Stimulated activated naive B cell treated with anti-CD40 and anti-IgM and Interleukin-4, amounts not matched to agents 10 μg/mL and 1 μg/mL and 100 μg/mL, for 72 hours (primary cell): Measurements from ENCODE around the gene GSX2.
"Not testable (repeated sequence)": the region's sequence is repeated elsewhere in the genome, so short reads cannot be mapped to it uniquely, and the experiment has no call there.

ENCODE experiments used
- ATAC-seq, 2 donors: fragments of 150-1000 bp; cut with Tn5 transposase; replicated peaks; 2 replicates each; pipeline ENCODE4 v1.10.0; 2021; ENCODE audit warnings: moderate library complexity in 1 of 2
- DNase-seq: peaks from one replicate; pipeline ENCODE4 v3.0.0; 2021
- H3K27ac Mint-ChIP-seq: one replicate; pipeline ENCODE4 v1.8.0; 2022; ENCODE audit warnings: mild to moderate bottlenecking, mixed read lengths
- H3K27me3 Mint-ChIP-seq, 2 donors: one replicate each; pipeline ENCODE4 v1.8.0; 2022; ENCODE audit warnings: mixed read lengths in 2 of 2
- H3K36me3 Mint-ChIP-seq, 2 donors: one replicate each; pipeline ENCODE4 v1.8.0; 2022; ENCODE audit warnings: mixed read lengths in 2 of 2, mild to moderate bottlenecking in 1 of 2
- H3K4me1 Mint-ChIP-seq, 2 donors: one replicate each; pipeline ENCODE4 v1.8.0; 2022; ENCODE audit warnings: mixed read lengths in 2 of 2, mild to moderate bottlenecking in 1 of 2
- H3K4me3 Mint-ChIP-seq, 2 donors: one replicate each; pipeline ENCODE4 v1.8.0; 2022; ENCODE audit warnings: mild to moderate bottlenecking in 2 of 2, mixed read lengths in 2 of 2, moderate library complexity in 1 of 2
- H3K9me3 Mint-ChIP-seq, 2 donors: one replicate each; pipeline ENCODE4 v1.8.0; 2022; ENCODE audit warnings: mixed read lengths in 2 of 2, mild to moderate bottlenecking in 1 of 2

Gene GSX2

DNA sequence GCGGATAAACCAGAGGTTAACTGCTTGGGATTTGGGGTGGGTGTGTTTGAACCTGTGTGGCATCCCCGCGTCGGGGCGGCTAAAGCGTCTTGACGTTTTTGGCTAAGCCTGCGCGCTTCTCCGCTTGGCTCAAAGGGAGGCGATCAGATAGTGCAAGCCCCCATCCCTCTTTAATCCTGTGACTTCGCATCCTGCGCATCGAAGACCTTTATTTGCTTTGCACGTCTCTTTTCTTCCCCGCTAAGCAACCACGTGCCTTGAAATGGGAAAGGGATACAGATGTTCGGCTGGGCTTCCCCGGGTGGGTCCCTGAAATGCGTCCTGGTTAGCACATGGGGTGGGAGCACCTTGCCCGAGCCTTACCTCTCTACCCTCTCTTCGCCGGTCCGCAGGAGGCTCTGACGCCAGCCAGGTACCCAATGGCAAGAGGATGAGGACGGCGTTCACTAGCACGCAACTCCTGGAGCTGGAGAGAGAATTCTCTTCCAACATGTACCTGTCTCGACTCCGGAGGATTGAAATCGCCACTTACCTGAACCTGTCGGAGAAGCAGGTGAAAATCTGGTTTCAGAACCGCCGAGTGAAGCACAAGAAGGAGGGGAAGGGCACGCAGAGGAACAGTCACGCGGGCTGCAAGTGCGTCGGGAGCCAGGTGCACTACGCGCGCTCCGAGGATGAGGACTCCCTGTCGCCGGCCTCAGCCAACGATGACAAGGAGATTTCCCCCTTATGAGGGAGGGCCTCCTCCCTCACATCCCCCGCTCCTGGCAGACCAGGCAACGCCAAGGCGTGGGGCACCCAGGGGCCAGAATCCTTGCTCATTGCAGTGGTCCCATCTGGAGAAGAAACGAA lies 1.5 kb downstream of the GSX2 start:
- H3K4me3 Mint-ChIP-seq: peak overlapping the region; percentile 72 to 78
- no peaks in the 10 kb centered on the region for H3K36me3 Mint-ChIP-seq
- H3K4me1 Mint-ChIP-seq: peaks cover 32 to 64% of the 10 kb centered on the region in 2 donors
- H3K27ac Mint-ChIP-seq: peak overlapping the region; percentile 80
- ATAC-seq (no peak), DNase-seq (no peak)
- H3K9me3 Mint-ChIP-seq: no peaks in the 10 kb centered on the region
- H3K27me3 Mint-ChIP-seq: peaks cover 77 to 94% of the 10 kb centered on the region in 2 donors

DNA sequence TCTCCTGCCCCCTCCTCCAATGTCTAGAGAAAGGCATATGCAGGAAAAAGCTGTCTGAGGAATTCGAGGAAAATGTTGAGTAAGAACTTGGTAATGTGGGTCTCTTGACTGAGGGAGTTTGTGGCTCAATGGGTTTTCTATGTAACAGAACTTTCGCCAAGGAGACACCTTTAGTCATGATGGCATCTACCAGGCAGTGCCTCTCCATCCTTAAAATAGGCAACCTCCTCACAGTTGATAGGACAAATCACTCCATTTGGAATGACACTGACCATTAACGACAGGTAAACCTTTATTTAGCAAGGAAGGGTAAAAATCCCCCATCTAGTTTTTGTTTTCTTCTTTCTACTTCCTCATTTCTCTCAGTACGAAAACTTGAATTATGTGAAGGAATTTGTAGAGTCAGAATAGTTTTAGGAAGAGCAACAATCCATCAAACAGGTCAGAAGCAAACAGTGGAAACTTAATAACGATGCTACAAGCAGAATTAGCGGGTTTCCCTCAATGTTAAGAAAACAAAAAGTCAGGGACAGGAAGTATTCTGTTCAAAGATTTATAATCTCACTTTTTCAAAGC lies 2.7 kb downstream of the GSX2 start:
- no peak for ATAC-seq
- Mint-ChIP-seq H3K27ac (peak overlapping the region; percentile 70), H3K9me3 (no peaks in the 10 kb centered on the region), H3K27me3 (peaks cover 75 to 94% of the 10 kb centered on the region in 2 donors), H3K4me1 (peaks cover 34 to 72% of the 10 kb centered on the region in 2 donors), H3K4me3 (peak overlapping the region; percentile 17 to 39), H3K36me3 (peaks cover 0 to 3% of the 10 kb centered on the region in 2 donors)
- DNase-seq: no peak

DNA sequence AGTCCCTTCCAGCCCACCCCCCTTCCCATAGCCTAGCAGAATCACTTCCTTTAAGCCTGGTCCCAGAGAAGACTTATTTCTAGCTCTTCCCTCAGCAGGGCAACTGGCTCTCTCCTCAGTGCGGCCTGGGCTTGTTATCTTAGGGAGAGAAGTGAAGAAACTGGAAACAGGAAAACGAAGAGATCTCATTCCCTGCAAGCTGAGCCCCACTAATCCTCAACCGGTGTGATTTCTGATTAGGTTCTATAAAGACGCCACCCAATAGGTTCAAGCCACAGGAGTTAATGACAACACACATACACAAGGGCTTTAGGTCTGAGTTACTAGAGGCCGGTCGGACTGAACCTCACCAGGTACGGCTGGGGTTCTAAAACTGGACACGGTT lies 3.2 kb downstream of the GSX2 start:
- H3K4me1 Mint-ChIP-seq: peaks cover 34 to 76% of the 10 kb centered on the region in 2 donors

DNA sequence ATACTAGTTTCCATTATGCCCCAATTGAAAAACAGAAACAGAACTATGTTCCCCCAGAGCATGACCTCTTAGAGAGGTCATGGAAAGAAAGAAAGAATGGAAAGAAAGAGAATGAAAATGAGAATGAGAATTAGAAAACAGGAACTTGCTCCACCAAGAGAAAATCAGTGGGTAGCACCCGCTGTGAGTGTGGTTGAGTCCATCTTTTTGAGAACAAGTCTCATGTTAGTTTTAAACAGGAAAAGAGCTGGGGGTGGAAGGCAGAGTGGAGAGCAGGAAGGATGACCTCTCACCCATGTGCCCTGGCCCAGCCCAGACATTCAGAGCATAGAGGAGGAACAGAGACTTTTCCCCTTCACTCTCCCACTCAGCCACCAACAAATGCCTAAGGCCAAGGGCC lies 4.9 kb downstream of the GSX2 start:
- no peaks in the 10 kb centered on the region for H3K9me3 Mint-ChIP-seq
- H3K4me3 Mint-ChIP-seq: peak overlapping the region in 1 of 2 donors; percentile 14
- peaks cover 0 to 3% of the 10 kb centered on the region in 2 donors for H3K36me3 Mint-ChIP-seq
- no peak for DNase-seq
- peaks cover 33 to 83% of the 10 kb centered on the region in 2 donors for H3K4me1 Mint-ChIP-seq
- H3K27me3 Mint-ChIP-seq: peaks cover 72 to 94% of the 10 kb centered on the region in 2 donors
- H3K27ac Mint-ChIP-seq: peak overlapping the region; percentile 27
- ATAC-seq: peak; percentile 59 to 68

More for the DNA sequence above, 3.2 kb downstream of the GSX2 start:
- H3K27me3 Mint-ChIP-seq: peaks cover 74 to 94% of the 10 kb centered on the region in 2 donors
- ATAC-seq (no peak), DNase-seq (no peak)
- no peaks in the 10 kb centered on the region for H3K9me3 Mint-ChIP-seq
- H3K4me3 Mint-ChIP-seq: no peak overlapping the region
- peak overlapping the region; percentile 11 for H3K27ac Mint-ChIP-seq
- peaks cover 0 to 3% of the 10 kb centered on the region in 2 donors for H3K36me3 Mint-ChIP-seq

GRCh38 chr4:54107951-54108748 lies 8.2 kb downstream of the GSX2 start:
- H3K27me3 Mint-ChIP-seq: peaks cover 68 to 89% of the 10 kb centered on the region in 2 donors
- H3K36me3 Mint-ChIP-seq: peaks cover 0 to 5% of the 10 kb centered on the region in 2 donors
- DNase-seq (no peak), ATAC-seq (no peak)
- H3K4me3 Mint-ChIP-seq: peak overlapping the region; percentile 55 to 62
- peaks cover 0 to 2% of the 10 kb centered on the region in 2 donors for H3K9me3 Mint-ChIP-seq
- peak overlapping the region; percentile 38 for H3K27ac Mint-ChIP-seq
- H3K4me1 Mint-ChIP-seq: peaks cover 22 to 65% of the 10 kb centered on the region in 2 donors

DNA sequence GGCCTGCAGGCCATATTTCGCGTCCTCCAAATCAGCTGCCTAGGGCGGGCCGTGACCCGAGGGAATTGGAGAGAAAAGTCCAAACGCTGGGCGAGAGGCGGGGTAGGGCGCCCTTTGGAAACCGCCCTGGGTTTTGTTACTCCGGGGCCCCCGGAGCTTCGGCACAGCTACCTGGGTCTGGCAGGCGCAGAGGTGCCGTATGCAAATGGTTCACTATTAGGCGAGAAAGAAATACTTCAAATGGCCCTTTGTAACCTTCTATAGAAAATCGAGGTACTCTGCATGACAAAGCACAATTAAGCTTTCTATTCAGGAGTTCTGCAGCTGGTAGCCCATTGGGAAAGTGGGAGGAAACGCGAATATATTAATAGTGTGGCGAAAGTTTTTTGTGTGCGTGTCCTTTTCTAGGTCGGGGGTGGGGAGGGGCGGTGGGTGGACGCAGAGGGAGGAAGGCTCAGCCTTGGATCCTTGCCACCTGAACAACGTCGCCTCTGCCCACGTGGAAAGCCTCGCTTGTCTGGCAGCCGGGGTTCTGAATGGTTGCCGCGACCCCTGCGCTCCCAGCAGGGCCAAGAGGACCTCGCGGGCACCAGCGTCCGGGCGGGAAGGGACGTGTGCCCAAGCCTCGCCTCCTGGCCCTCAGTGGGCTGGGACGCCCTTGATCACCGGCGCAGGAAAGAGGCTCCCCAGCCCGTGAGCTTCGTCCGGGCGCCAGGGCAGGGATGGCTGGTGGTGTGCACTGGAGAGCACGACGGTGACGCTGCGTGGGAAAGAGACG lies 9.5 kb downstream of the GSX2 start:
- H3K27ac Mint-ChIP-seq: no peak overlapping the region
- peaks cover 0 to 5% of the 10 kb centered on the region in 2 donors for H3K36me3 Mint-ChIP-seq
- peaks cover 62 to 84% of the 10 kb centered on the region in 2 donors for H3K27me3 Mint-ChIP-seq
- ATAC-seq (no peak), DNase-seq (no peak)
- peak overlapping the region; percentile 31 to 47 for H3K4me3 Mint-ChIP-seq
- H3K9me3 Mint-ChIP-seq: peaks cover 0 to 2% of the 10 kb centered on the region in 2 donors
- H3K4me1 Mint-ChIP-seq: peaks cover 18 to 54% of the 10 kb centered on the region in 2 donors

- Mint-ChIP-seq H3K27ac (no peak overlapping the region), H3K36me3 (peaks cover 0 to 5% of the 10 kb centered on the region in 2 donors), H3K4me3 (peak overlapping the region in 1 of 2 donors; percentile 31), H3K27me3 (peaks cover 59 to 82% of the 10 kb centered on the region in 2 donors), H3K4me1 (peaks cover 15 to 48% of the 10 kb centered on the region in 2 donors), H3K9me3 (peaks cover 2% of the 10 kb centered on the region in 2 donors)
- no peak for DNase-seq
- no peak for ATAC-seq
These were observed 10.1 kb downstream of the GSX2 start for GRCh38 chr4:54110019-54110416.

DNA sequence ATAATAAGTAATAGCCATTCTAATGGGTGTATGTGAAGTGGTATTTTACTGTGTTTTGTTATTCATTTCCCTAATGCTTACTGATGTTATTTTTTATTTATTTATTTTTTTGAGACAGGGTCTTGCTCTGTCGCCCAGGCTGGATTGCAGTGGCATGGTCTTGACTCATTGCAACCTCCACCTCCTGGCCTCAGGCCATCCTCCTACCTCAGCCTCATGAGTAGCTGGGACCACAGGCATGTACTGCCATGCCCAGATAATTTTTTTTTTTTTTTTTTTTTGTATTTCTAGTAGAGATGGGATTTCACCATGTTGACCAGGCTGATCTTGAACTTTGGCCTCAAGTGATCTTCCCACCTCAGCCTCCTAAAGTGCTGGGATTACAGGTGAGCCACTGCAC lies 13.2 kb downstream of the GSX2 start:
- H3K9me3 Mint-ChIP-seq, ATAC-seq, DNase-seq, H3K4me3 Mint-ChIP-seq, H3K27ac Mint-ChIP-seq, H3K36me3 Mint-ChIP-seq: not testable (repeated sequence)
- peaks cover 50 to 64% of the 10 kb centered on the region in 2 donors for H3K27me3 Mint-ChIP-seq
- peaks cover 11 to 26% of the 10 kb centered on the region in 2 donors for H3K4me1 Mint-ChIP-seq

GRCh38 chr4:54116246-54116645 lies 16.3 kb downstream of the GSX2 start:
- not testable (repeated sequence) for DNase-seq, ATAC-seq, H3K4me1 Mint-ChIP-seq, H3K36me3 Mint-ChIP-seq, H3K27ac Mint-ChIP-seq, H3K4me3 Mint-ChIP-seq, H3K9me3 Mint-ChIP-seq
- peaks cover 28 to 34% of the 10 kb centered on the region in 2 donors for H3K27me3 Mint-ChIP-seq

GRCh38 chr4:54118850-54119589 lies 19.1 kb downstream of the GSX2 start:
- H3K4me3 Mint-ChIP-seq: no peak overlapping the region
- peaks cover 4 to 7% of the 10 kb centered on the region in 2 donors for H3K9me3 Mint-ChIP-seq
- no peak for ATAC-seq
- H3K4me1 Mint-ChIP-seq: no peaks in the 10 kb centered on the region
- H3K27me3 Mint-ChIP-seq: peaks cover 19 to 24% of the 10 kb centered on the region in 2 donors
- H3K27ac Mint-ChIP-seq: no peak overlapping the region
- H3K36me3 Mint-ChIP-seq: no peaks in the 10 kb centered on the region
- no peak for DNase-seq

GRCh38 chr4:54120518-54120917 lies 20.6 kb downstream of the GSX2 start:
- Mint-ChIP-seq H3K4me1 (no peaks in the 10 kb centered on the region), H3K4me3 (no peak overlapping the region), H3K27ac (no peak overlapping the region), H3K9me3 (peaks cover 0 to 2% of the 10 kb centered on the region in 2 donors), H3K36me3 (no peaks in the 10 kb centered on the region), H3K27me3 (peaks cover 9 to 20% of the 10 kb centered on the region in 2 donors)
- ATAC-seq (no peak), DNase-seq (no peak)

GRCh38 chr4:54127660-54128059 lies 27.7 kb downstream of the GSX2 start:
- peaks cover 23 to 32% of the 10 kb centered on the region in 2 donors for H3K27me3 Mint-ChIP-seq

GRCh38 chr4:54128694-54129093 lies 28.7 kb downstream of the GSX2 start:
- ATAC-seq, H3K4me3 Mint-ChIP-seq, H3K27ac Mint-ChIP-seq, H3K36me3 Mint-ChIP-seq, H3K4me1 Mint-ChIP-seq, DNase-seq: not testable (repeated sequence)
- Mint-ChIP-seq H3K27me3 (peaks cover 31 to 35% of the 10 kb centered on the region in 2 donors), H3K9me3 (peaks cover 19 to 23% of the 10 kb centered on the region in 2 donors)

More at GRCh38 chr4:54127660-54128059, 27.7 kb downstream of the GSX2 start:
- peaks cover 19% of the 10 kb centered on the region in 2 donors for H3K9me3 Mint-ChIP-seq
- no peak overlapping the region for H3K4me3 Mint-ChIP-seq
- no peak for ATAC-seq
- no peak for DNase-seq
- H3K4me1 Mint-ChIP-seq: no peaks in the 10 kb centered on the region
- no peak overlapping the region for H3K27ac Mint-ChIP-seq
- H3K36me3 Mint-ChIP-seq: peaks cover 4% of the 10 kb centered on the region in 2 donors
